OCI-LY3 (cell line): ENCODE measurements around the gene ARHGAP24.
"Not testable (repeated sequence)": the region's sequence is repeated elsewhere in the genome, so short reads cannot be mapped to it uniquely, and the experiment has no call there.

Experiments
- H2AFZ ChIP-seq: fragments of 200-600, 300-600 bp; shearing (Covaris generic); 2 replicates; pipeline ENCODE4 v1.6.0; 2014; ENCODE audit warnings: antibody characterized with exemption, low read depth, low read length
- H3K27ac ChIP-seq: fragments of 200-600, 300-600 bp; sonication (generic); 2 replicates; pipeline ENCODE4 v1.5.1; 2014; ENCODE audit warnings: mild to moderate bottlenecking, low read length, moderate library complexity, mixed read lengths
- H3K27me3 ChIP-seq: fragments of 200-600, 300-600 bp; sonication (generic); 2 replicates; pipeline ENCODE4 v1.6.1; 2014; ENCODE audit warnings: low read depth, low read length, mixed read lengths
- H3K36me3 ChIP-seq: fragments of 200-600, 300-600 bp; sonication (generic); replicated peaks from 2 replicates; pipeline ENCODE3; 2014; ENCODE audit warnings: low read depth, low read length, mixed read lengths
- H3K4me1 ChIP-seq: fragments of 300-600, 200-600 bp; sonication (generic); 2 replicates; pipeline ENCODE4 v1.6.1; 2014; ENCODE audit warnings: low read length, mixed read lengths
- H3K4me2 ChIP-seq: fragments of 200-600, 300-600 bp; sonication (generic); 2 replicates; pipeline ENCODE4 v1.6.1; 2014; ENCODE audit warnings: low read length, mixed read lengths
- H3K4me3 ChIP-seq: fragments of 300-600, 200-600 bp; sonication (generic); 2 replicates; pipeline ENCODE4 v1.5.1; 2014; ENCODE audit warnings: antibody characterized with exemption, mild to moderate bottlenecking, low read length, moderate library complexity
- H3K79me2 ChIP-seq: fragments of 300-600, 200-600 bp; shearing (Covaris generic); 2 replicates; pipeline ENCODE4 v1.6.1; 2014; ENCODE audit warnings: mild to moderate bottlenecking, low read length, mixed read lengths
- H3K9ac ChIP-seq: fragments of 300-600, 200-600 bp; shearing (Covaris generic); 2 replicates; pipeline ENCODE4 v1.6.0; 2014; ENCODE audit warnings: mild to moderate bottlenecking, low read length, moderate library complexity
- H3K9me3 ChIP-seq: fragments of 200-600, 300-600 bp; shearing (Covaris generic); 2 replicates; pipeline ENCODE4 v1.6.1; 2014; ENCODE audit warnings: low read length, mixed read lengths; ENCODE audit not compliant: insufficient read depth
- H4K20me1 ChIP-seq: fragments of 200-600, 300-600 bp; sonication (generic); 2 replicates; pipeline ENCODE4 v1.6.1; 2016; ENCODE audit warnings: low read length, mixed read lengths; ENCODE audit not compliant: insufficient read depth
- CTCF ChIP-seq: fragments of 200-600, 300-600 bp; sonication (generic); IDR thresholded peaks from 2 replicates; pipeline ENCODE4 v1.5.1; 2014; ENCODE audit warnings: antibody characterized with exemption, low read length, low read depth
- EZH2phosphoT487 ChIP-seq: fragments of 200-600 bp; shearing (Covaris generic); IDR thresholded peaks from 2 replicates; pipeline ENCODE4 v1.6.1; 2018; ENCODE audit warnings: antibody characterized with exemption, mixed run types, low read depth

ARHGAP24 gene

DNA sequence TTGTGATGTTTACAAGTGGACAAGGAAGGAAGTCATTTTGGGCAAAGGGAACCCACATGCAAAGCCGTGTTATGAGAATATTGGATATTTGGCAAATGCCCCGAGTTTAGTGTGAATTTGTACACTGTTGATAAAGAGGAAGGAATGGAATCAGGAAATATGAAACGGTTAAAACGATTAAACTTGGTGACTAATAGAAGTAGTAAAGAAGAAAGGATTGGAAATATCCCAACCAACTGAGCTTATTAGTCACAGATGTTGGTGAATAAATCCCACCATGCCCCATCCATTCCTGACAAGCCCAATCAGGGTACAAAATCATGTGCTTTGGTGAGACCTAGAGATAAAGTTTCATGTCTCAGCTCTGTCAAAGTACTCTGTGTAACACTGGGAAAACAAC lies 22.0 kb downstream of the ARHGAP24 start:
- Histone ChIP-seq H3K27ac (no peak overlapping the region), H3K79me2 (peaks cover 94% of the 10 kb centered on the region), H3K4me1 (peaks cover 68% of the 10 kb centered on the region), H3K9ac (no peak overlapping the region), H2AFZ (no peak overlapping the region), H3K36me3 (peaks cover 26% of the 10 kb centered on the region), H3K4me2 (peak overlapping the region; percentile 40), H4K20me1 (peaks cover 21% of the 10 kb centered on the region; the same call in 1 of the 2 replicates), H3K4me3 (peak overlapping the region; percentile 5; the same call in 1 of the 2 replicates), H3K9me3 (no peaks in the 10 kb centered on the region), H3K27me3 (no peaks in the 10 kb centered on the region)
- TF ChIP-seq EZH2phosphoT487 (no peak), CTCF (no peak)

DNA sequence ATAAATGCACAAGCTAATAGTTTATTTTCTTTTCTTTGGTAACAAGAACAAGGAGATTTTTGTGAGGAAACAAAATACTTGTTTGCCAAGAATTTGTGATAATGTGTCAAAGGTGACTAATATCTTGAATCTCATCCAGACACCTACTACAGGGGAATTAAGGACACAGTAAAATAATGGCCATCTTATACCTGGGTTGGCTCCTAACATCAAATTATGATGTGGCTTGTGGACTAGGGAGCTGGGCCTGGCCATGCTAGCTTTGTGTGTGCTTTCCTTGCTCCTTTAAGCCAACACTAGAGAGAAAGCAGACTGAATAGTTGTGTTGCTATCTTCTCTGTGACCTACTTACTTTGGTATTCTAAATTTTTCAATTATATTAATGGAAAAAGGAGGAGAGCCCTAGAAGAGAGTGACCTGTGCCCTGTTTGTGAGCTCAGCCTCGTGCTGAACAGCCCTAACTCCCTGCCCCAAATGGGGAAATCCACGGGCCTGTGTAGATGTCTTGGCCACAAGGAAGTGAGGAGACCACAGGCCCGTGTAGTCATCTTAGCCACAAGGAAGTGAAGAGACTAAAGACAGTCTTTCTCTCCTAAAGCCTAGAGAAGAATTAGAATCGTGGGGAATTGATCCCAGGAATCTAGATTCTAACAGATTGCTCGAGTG lies 23.3 kb downstream of the ARHGAP24 start:
- Histone ChIP-seq H3K27ac (peak overlapping the region; percentile 68), H4K20me1 (peaks cover 14% of the 10 kb centered on the region; the same call in 1 of the 2 replicates), H3K9ac (peak overlapping the region; percentile 37), H3K79me2 (peaks cover 92% of the 10 kb centered on the region), H3K27me3 (no peaks in the 10 kb centered on the region), H3K4me3 (peak overlapping the region; percentile 51), H2AFZ (no peak overlapping the region), H3K36me3 (peaks cover 25% of the 10 kb centered on the region), H3K4me1 (peaks cover 59% of the 10 kb centered on the region), H3K4me2 (peak overlapping the region; percentile 79), H3K9me3 (no peaks in the 10 kb centered on the region)
- no peak for TF ChIP-seq CTCF
- no peak for TF ChIP-seq EZH2phosphoT487

DNA sequence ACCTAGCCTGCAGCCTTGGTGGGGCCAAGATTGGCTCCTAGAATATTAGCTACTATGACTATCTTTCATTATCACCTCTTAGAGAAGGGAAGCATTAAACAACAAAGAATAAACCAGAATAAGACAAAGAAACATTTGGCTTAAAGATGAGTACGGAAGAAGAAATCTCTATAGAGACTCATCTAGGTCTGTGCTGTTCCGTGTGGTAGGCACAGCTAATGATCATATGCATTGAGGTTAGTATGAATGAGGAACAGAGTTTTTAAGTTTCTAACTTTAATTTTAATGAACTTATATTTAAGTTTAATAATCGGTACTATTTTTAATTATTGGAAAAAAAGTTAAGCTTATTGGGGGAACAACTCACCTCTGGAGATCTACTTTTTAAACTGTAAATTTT lies 24.6 kb downstream of the ARHGAP24 start:
- no peak overlapping the region for H2AFZ ChIP-seq
- peaks cover 16% of the 10 kb centered on the region for H3K36me3 ChIP-seq
- peaks cover 10% of the 10 kb centered on the region; the same call in 1 of the 2 replicates for H4K20me1 ChIP-seq
- peak overlapping the region; percentile 28; the same call in 1 of the 2 replicates for H3K9ac ChIP-seq
- peak overlapping the region; percentile 79 for H3K4me2 ChIP-seq
- H3K9me3 ChIP-seq = no peaks in the 10 kb centered on the region
- peak overlapping the region; percentile 51 for H3K4me3 ChIP-seq
- peak overlapping the region; percentile 24; the same call in 1 of the 2 replicates for H3K27ac ChIP-seq
- H3K79me2 ChIP-seq = peaks cover 90% of the 10 kb centered on the region
- no peaks in the 10 kb centered on the region for H3K27me3 ChIP-seq
- TF ChIP-seq EZH2phosphoT487 = no peak
- TF ChIP-seq CTCF = no peak
- H3K4me1 ChIP-seq = peaks cover 53% of the 10 kb centered on the region

- H2AFZ ChIP-seq = no peak overlapping the region
- H3K27me3 ChIP-seq = no peaks in the 10 kb centered on the region
- no peak overlapping the region for H3K4me3 ChIP-seq
- H3K27ac ChIP-seq = no peak overlapping the region
- H3K9ac ChIP-seq = no peak overlapping the region
- H3K79me2 ChIP-seq = peaks cover 89% of the 10 kb centered on the region
- TF ChIP-seq EZH2phosphoT487 (no peak), CTCF (no peak)
- H4K20me1 ChIP-seq = peaks cover 10% of the 10 kb centered on the region; the same call in 1 of the 2 replicates
- H3K36me3 ChIP-seq = peaks cover 16% of the 10 kb centered on the region
- peaks cover 53% of the 10 kb centered on the region for H3K4me1 ChIP-seq
- H3K4me2 ChIP-seq = 0 out of 2 replicates have a peak overlapping the region, but pooled peaks have one; percentile 79
- no peaks in the 10 kb centered on the region for H3K9me3 ChIP-seq
These were observed 25.3 kb downstream of the ARHGAP24 start for GRCh38 chr4:85500110-85500867.

DNA sequence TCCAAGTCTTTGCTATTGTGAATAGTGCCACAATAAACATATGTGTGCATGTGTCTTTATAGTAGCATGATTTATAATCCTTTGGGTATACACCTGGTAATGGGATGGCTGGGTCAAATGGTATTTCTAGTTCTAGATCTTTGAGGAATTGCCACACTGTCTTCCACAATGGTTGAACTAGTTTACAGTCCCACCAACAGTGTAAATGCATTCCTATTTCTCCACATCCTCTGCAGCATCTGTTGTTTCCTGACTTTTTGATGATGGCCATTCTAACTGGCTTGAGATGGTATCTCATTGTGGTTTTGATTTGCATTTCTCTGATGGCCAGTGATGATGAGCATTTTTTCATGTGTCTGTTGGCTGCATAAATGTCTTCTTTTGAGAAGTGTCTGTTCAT lies 26.2 kb downstream of the ARHGAP24 start:
- peaks cover 89% of the 10 kb centered on the region for H3K79me2 ChIP-seq
- H3K9ac ChIP-seq, H3K27ac ChIP-seq, H4K20me1 ChIP-seq, H3K4me2 ChIP-seq, H3K27me3 ChIP-seq, H2AFZ ChIP-seq, H3K9me3 ChIP-seq, H3K4me3 ChIP-seq: not testable (repeated sequence)
- H3K36me3 ChIP-seq = peaks cover 14% of the 10 kb centered on the region
- H3K4me1 ChIP-seq = peaks cover 46% of the 10 kb centered on the region
